HG03025 (cell line): ENCODE measurements around the gene RBM15.

Experiments used
- ATAC-seq: cut with Tn5 transposase; IDR thresholded peaks from one replicate; pipeline ENCODE4 v1.9.1; 2021; ENCODE audit warnings: mild to moderate bottlenecking, moderate library complexity; ENCODE audit not compliant: unreplicated experiment, low FRiP score

RBM15 gene

DNA sequence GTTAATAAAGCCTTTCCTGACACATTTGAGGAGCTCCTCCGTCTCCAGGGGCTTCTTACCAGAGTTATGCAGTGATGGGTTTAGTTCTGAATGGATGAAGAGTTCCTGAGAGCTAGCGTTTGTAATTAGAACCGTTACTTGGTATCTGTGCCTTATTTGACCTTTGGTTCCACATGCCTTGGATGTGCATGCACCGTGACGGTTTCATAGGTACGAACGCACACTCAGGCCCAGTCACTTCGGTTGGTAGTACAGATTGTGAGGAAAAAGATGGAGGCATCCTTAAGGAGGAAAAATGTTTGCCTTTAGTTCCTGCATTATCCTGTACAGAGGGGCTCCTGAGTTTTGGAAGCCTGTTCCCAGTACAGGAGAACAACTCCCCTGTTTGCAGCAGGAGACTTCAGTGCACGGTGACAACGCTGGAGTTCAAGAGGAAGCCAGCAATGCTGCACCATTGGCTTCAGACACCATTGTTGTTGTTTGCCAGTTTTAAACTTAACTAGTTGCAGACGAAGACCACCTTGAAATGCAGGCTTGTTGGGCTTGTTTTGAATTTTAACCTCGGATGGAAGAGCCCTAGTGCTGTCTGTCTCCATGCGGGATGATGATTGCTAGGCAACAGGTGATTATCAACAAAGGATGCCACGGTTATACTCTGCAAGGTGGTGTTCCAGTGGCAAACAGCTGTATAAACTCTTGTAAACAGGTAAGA lies 8.2 kb downstream of the RBM15 start:
- no peak for ATAC-seq

- no peak for ATAC-seq
Observed at GRCh38 chr1:110348050-110348449, 8.9 kb downstream of the RBM15 start.

GRCh38 chr1:110348771-110349170 lies 9.6 kb downstream of the RBM15 start:
- no peak for ATAC-seq

DNA sequence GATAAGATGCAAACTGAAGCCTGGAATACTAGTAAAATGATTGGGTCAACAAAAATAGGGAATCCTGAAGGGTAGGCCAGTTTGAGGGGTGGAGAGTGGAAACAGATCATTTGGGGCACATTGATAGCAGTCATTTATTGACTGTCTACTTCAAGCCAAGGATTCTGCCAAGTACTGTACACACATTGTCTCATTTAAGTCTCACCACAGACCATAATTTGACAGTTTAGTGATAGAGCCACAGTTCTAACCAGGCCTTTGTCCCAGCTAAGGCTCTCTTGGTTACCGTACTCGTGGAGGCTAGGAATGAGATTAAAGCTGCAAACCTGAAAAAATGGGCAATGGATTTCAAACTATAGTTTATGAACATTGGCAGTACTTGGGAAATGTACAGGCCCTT lies 11.2 kb downstream of the RBM15 start:
- ATAC-seq: no peak

- no peak for ATAC-seq
Observed at GRCh38 chr1:110355321-110355720, 16.1 kb downstream of the RBM15 start.

GRCh38 chr1:110356379-110356778 lies 17.2 kb downstream of the RBM15 start:
- no peak for ATAC-seq

DNA sequence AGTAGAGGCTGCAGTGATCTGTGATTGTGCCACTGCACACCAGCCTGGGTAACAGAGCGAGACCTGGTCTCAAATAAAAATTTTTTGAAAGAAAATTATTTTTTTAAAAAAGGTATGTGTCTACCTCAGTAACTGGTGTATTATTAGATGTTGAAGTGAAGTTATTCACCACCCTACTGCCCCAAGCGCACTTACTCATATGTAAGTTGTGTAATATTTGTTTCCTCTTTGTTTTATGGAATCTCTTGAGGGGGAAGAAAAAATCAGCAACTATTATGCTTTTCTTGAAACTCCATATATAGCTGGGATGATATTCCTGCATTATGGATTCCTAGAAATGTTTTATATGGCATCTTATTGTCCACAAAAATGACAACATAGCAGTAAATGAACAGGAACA lies 21.3 kb downstream of the RBM15 start:
- ATAC-seq: no peak

GRCh38 chr1:110361856-110362255 lies 22.7 kb downstream of the RBM15 start:
- ATAC-seq: no peak

- ATAC-seq: no peak
Observed at GRCh38 chr1:110364221-110364620, 25.0 kb downstream of the RBM15 start.

DNA sequence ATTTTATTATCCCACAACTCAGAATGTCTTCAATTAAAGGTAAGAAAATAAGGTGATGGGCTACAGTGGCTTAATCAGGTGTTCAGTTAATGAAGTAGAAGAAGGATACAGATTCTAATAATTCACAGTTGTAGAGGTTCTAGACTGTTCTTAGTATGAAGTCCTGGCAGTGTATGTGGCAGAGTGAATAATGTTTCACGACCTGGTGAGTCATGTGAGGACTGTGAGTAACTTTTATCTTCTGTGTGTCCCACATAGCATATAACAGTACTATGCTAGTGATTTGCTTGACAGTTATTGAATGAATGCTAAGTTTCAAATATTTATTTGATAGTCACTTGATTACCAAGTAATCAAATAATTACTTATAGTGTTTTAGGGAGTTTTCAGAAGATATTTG lies 31.6 kb downstream of the RBM15 start:
- no peak for ATAC-seq

- ATAC-seq: no peak
Observed at GRCh38 chr1:110375490-110375889, 36.3 kb downstream of the RBM15 start.

- ATAC-seq: no peak
Observed at GRCh38 chr1:110380672-110381283, 41.6 kb downstream of the RBM15 start.

DNA sequence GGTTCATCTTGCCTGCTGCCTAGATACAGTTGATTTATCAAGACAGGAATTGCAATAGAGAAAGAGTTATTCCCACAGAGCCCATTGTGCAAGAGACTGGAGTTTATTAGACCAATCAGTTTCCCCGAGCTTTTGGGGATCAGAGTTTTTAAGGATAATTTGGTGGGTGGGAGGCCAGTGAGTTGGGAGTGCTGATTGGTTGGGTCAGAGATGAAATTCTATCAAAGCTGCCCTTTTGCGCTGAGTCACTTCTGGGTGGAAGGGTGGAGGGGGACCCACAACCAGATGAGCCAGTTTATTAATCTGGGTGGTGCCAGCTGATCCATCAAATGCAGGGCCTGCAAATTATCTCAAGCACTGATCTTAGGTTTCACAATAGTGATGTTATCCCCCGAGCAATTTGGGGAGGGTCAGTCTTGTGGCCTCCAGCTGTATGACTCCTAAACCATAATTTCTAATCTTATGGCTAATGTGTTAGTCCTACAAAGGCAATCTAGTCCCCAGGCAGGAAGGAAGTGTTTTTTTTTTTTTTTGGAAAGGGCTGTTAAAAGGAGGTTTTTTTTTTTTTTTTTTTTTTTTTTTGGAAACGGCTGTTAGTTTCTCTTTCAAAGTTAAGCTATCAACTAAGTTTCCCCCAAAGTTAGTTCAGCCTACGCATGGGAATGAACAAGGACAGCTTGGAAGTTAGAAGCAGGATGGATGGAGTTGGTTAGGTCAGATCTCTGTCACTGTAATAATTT lies 44.2 kb downstream of the RBM15 start:
- no peak for ATAC-seq

DNA sequence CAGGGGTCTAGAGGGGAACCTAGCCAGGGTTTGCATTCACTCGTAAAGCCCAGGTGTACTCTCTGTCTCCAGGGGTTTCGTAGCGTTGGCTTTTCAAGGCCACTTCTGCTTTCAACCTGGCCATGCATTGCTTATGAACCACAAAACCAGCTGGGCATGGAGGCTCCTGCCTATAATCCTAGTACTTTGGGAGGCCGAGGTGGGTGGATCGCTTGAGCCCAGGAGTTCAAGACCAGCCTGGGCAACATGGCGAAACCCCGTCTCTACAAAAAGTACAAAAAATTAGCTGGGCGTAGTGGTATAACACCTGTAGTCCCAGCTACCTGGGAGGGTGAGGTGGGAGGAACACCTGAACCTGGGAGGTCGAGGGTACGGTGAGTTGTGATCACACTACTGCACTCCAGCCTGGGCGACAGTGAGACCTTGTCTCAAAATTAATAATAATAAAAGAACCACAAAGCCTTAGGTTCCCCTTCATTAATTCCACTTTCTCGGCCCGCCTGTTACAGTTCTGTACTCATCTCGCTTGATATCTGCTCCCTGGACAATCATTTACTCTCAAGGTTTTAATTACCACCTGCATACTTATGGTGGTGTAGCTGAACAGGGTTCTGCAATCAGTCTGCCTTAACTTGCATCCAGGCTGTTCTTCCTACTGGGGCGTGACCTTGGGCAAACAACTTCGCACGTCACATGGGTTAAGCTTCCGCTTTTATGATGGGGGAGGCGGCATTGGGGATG lies 45.6 kb downstream of the RBM15 start:
- no peak for ATAC-seq

- no peak for ATAC-seq
Observed at GRCh38 chr1:110385369-110385768, 46.2 kb downstream of the RBM15 start.

DNA sequence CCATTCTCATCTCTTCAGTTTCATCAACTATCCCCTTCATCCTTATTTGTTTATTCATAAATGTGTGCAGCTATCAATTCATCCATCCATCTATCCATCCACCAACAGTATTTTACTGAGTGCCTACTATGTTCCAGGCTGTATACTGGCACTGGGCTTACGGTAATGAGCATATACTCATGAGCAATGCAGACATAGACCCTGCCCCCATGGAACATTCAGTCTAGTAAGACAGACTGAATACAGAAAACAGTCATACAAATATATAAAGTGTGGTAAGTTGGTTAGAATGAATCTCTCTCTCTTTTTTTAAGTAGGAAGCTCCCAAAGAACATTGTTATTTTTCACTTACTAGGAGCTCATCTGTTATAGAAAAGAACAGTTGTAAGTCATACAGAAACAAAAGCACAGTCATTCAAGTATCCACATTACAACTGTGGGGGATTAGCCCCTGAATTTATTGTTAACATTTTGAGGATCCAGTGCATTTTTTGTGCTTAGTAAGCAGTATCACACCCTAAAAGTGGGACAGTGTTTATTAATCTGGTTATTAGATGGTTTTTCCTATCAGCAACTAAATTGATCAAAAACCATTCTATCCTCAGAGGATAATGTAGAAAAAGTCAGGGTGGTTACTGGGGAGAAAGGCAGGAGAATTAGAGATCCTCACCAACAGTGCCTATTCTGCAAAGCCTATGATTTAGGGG lies 48.0 kb downstream of the RBM15 start:
- ATAC-seq: no peak

DNA sequence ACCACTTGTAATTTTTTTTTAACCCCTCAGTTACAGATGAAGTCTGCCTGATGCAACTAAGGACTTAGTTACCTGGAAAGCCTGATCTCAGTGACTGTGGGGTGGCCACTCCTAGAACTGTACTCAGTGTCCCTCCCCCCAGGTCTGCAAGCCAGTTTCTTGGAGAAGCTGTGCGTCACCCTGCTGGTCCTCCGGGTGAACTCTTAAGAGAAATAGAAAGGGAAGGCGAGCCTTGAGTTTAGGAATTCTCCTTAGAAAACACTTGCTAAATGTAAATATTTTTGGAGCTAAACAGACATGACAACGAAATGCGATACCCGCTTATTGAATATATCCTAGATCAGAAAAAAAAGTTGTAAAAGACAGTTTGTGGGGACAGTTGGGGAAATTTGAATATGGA lies 50.9 kb downstream of the RBM15 start:
- no peak for ATAC-seq

DNA sequence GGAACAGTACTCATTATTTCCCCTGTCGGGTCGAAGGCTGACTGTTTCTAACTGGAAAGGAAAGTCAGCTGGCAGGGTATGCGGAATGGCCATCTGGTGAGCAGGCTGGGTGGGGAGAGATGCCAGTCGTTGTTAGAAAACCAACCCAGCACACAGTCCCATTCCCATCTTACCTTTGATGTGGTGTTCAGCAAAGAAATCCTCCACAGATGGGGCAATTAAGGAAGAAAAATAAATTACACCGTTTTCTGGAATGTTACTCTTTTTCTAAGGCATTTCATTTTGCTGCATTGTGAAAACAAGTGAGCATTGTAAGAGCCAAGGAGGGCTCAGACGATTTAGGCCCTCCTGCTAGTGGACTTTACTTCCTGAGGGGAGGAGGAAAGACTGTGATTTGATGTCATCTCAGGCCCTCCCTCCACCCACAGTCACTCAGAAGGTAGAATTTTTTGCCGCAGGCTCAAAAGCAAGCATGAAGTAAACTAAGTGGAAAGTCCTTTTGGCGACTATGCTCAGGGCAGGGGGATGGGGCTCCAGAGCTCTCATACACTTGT lies 51.6 kb downstream of the RBM15 start, which contains the start of gene SLC16A4:
SLC16A4 (minus strand) TSS at position 335 of the 554 bp plus-strand sequence. CDS start 1,703 bp downstream, outside the sequence.
- ATAC-seq: no peak

DNA sequence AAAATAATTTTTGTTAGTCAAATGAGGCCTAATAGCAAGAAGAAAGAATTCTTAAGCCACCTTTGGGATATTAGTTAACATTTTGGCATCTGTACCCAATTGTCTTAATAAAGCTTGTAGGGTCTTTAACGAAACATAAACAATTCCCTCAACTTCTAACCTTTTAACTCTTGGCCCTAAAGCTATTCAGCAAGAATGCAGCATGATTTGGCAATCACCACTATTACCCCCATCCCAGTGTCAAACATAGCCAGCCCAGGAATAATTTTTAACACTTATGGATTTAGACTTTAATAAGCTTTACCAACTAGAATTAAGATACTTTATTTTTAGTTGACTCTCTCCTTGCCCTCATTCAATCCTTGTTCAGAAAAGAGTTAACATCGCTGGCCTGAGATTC lies 54.1 kb downstream of the RBM15 start:
- no peak for ATAC-seq
